Upper lobe of right lung (tissue), 1 donor: ENCODE results near the gene ADCY3. TPM values are rescaled to one million over a fixed set of nuclear protein-coding genes. Genes with fewer than 3 reads are reported as not detected.

Experiments
- ATAC-seq: fragments of 200-7000 bp; cut with Tn5 transposase; one replicate; pipeline ENCODE4 v1.9.1; 2020; ENCODE audit warnings: mild to moderate bottlenecking, moderate library complexity
- DNase-seq: peaks from one replicate; pipeline ENCODE4 v3.0.0-alpha.2; 2020
- H3K27ac ChIP-seq: fragments of 200-600 bp; one replicate; pipeline ENCODE4 v1.8.0; 2022
- H3K27me3 ChIP-seq: fragments of 200-600 bp; one replicate; pipeline ENCODE4 v1.8.0; 2022; ENCODE audit warnings: mild to moderate bottlenecking
- H3K36me3 ChIP-seq: fragments of 200-600 bp; one replicate; pipeline ENCODE4 v1.8.0; 2022
- H3K4me1 ChIP-seq: fragments of 200-600 bp; one replicate; pipeline ENCODE4 v1.8.0; 2022
- H3K4me3 ChIP-seq: fragments of 200-600 bp; one replicate; pipeline ENCODE4 v1.8.0; 2022; ENCODE audit warnings: mild to moderate bottlenecking
- H3K9me3 ChIP-seq: fragments of 200-600 bp; one replicate; pipeline ENCODE4 v1.8.0; 2022
- intact Hi-C: fragments of 100-400 bp; cut with DNase I; formaldehyde crosslinking; loops from one replicate; pipeline ENCODE4 v1.11.0; 2022
- total RNA-seq: library from RNA; stranded (reverse); fragmentation: NEBNext Ultra II Directional; extraction: Animal tissue kit (Norgen Biotek cat#: 25700); gene quantifications from one replicate; pipeline ENCODE4 v1.2.1, GENCODE V29; 2021
- TF ChIP-seq, protein P1 (sequence below): fragments of 200-600 bp; IDR thresholded peaks from one replicate; pipeline ENCODE4 v1.8.0; 2022; ENCODE audit warnings: antibody characterized with exemption
- donor health status: DM: no; HTN: yes; CAD: no; lungs with severe emphysema.

ADCY3 gene
- total RNA-seq, 1 donor from 2014 or later: 37.0 TPM

- no peaks in the 10 kb centered on the region for H3K27me3 ChIP-seq
- no peak overlapping the region for H3K27ac ChIP-seq
- H3K36me3 ChIP-seq: peaks cover 5% of the 10 kb centered on the region
- TF ChIP-seq, protein P1, sequence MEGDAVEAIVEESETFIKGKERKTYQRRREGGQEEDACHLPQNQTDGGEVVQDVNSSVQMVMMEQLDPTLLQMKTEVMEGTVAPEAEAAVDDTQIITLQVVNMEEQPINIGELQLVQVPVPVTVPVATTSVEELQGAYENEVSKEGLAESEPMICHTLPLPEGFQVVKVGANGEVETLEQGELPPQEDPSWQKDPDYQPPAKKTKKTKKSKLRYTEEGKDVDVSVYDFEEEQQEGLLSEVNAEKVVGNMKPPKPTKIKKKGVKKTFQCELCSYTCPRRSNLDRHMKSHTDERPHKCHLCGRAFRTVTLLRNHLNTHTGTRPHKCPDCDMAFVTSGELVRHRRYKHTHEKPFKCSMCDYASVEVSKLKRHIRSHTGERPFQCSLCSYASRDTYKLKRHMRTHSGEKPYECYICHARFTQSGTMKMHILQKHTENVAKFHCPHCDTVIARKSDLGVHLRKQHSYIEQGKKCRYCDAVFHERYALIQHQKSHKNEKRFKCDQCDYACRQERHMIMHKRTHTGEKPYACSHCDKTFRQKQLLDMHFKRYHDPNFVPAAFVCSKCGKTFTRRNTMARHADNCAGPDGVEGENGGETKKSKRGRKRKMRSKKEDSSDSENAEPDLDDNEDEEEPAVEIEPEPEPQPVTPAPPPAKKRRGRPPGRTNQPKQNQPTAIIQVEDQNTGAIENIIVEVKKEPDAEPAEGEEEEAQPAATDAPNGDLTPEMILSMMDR: no peak
- intact Hi-C loops: no loop called here
- H3K4me3 ChIP-seq: no peak overlapping the region
- ATAC-seq (no peak), DNase-seq (no peak)
- no peaks in the 10 kb centered on the region for H3K9me3 ChIP-seq
- H3K4me1 ChIP-seq: no peaks in the 10 kb centered on the region
Measured at GRCh38 chr2:24844023-24844685, 75.9 kb downstream of the ADCY3 start.

DNA sequence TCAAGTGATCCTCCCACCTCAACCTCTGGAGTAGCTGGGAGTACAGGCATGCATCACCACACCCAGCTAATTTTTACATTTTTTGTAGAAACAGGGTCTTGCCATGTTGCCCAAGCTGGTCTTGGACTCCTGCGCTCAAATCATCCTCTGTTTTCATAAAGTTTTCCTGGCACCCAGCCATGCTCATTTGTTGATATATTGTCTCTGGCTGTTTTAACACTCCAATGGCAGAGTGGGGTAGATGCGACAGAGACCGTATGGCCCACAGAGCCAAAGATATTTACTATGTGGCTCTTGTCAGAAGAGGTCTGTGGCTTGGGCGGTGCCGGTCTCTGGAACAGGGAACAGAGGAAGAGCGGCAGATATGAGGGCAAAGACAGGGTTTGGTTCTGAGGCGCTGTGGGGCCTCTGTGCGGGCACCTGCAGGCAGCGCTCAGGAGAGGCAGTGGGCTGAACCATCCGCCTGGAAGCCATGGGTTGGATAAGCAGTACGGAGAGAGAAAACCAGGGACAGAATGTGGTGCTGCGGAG is 76.6 kb downstream of the ADCY3 start:
- Histone ChIP-seq H3K4me3 (no peak overlapping the region), H3K27ac (no peak overlapping the region), H3K9me3 (no peaks in the 10 kb centered on the region), H3K4me1 (no peaks in the 10 kb centered on the region), H3K27me3 (no peaks in the 10 kb centered on the region), H3K36me3 (peaks cover 5% of the 10 kb centered on the region)
- ATAC-seq (no peak), DNase-seq (no peak)
- intact Hi-C loops: no loop called here
- TF ChIP-seq, protein P1: no peak

- TF ChIP-seq, protein P1: no peak
- H3K27me3 ChIP-seq: no peaks in the 10 kb centered on the region
- DNase-seq (no peak), ATAC-seq (no peak)
- H3K4me3 ChIP-seq: no peak overlapping the region
- intact Hi-C loops: no loop called here
- no peaks in the 10 kb centered on the region for H3K9me3 ChIP-seq
- H3K36me3 ChIP-seq: peaks cover 5% of the 10 kb centered on the region
- H3K4me1 ChIP-seq: no peaks in the 10 kb centered on the region
- H3K27ac ChIP-seq: no peak overlapping the region
Measured at GRCh38 chr2:24842081-24843050, 77.7 kb downstream of the ADCY3 start.

DNA sequence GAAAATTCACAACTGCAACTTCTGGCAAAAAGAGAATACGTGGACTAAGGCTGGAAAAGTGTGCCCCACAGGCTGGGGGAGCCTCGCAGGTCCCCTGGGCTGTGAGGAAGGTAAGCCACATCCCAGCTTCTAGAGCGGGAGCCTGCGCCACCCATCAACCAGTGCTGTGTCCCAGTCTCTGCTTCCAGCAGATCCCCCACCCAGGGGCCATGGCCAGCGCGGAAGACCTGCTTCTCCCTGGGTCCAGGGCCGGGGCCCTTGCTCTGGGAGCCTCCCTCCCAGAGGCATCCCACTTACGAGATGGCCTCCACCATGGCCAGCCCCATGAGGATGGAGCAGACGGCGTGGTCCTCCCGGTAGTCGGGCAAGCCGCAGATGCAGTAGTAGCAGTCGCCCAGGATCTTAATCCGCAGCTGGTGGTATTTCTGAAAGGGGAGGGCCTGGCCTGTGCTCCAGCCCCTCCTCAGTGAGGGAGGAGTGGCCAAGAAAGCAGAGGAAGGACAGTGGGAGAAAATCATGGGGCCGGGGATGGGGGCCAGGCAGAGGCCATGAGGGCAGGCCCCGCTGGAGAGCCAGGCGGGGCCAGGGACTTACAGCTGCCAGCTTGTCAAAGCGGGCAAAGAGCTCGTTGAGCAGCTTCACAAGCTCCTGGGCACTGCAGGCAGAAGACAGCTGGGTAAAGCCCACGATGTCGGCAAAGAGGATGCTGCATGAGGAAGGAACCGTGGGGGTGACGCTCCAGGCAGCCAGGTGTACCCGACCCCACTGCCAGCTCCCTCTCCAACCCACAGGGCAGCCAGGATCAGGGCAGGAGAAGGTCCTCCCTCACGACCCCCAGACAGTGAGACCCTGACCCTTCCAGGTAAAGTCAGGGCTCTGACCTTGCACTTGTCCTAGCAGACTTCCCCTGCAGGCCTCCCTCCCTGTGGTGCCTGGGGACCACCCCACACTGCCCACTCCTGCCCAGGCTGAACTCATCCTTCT is 78.8 kb downstream of the ADCY3 start:
- H3K36me3 ChIP-seq: peaks cover 7% of the 10 kb centered on the region
- no peak overlapping the region for H3K4me3 ChIP-seq
- no peak for DNase-seq
- no peak for ATAC-seq
- no peak overlapping the region for H3K27ac ChIP-seq
- no peaks in the 10 kb centered on the region for H3K9me3 ChIP-seq
- TF ChIP-seq, protein P1: no peak
- H3K4me1 ChIP-seq: no peaks in the 10 kb centered on the region
- H3K27me3 ChIP-seq: no peaks in the 10 kb centered on the region
- intact Hi-C loops: no loop called here
